Sigmoid colon (tissue), 7 donors: ENCODE data around the gene KDM4F. TPM values are rescaled to one million over a fixed set of nuclear protein-coding genes. Genes with fewer than 3 reads are reported as not detected.
"Not testable (repeated sequence)": the region's sequence is repeated elsewhere in the genome, so short reads cannot be mapped to it uniquely, and the experiment has no call there.

Source experiments
- DNase-seq: peaks from one replicate; pipeline ENCODE4 v3.0.0-alpha.2; 2019
- H3K27ac ChIP-seq, 4 donors: fragments of 200-600 bp; sonication (generic); one replicate each; pipeline ENCODE4 v1.5.1; 2016 to 2019; ENCODE audit warnings: mild to moderate bottlenecking in 1 of 4
- H3K27me3 ChIP-seq, 3 donors: fragments of 200-600 bp; sonication (generic); one replicate each; pipeline ENCODE4 v1.5.1; 2019; ENCODE audit warnings: mild to moderate bottlenecking in 1 of 3
- H3K36me3 ChIP-seq, 4 donors: fragments of 200-600 bp; sonication (generic); one replicate each; pipeline ENCODE4 v1.5.1; 2016 to 2019
- H3K4me1 ChIP-seq, 4 donors: fragments of 200-600 bp; sonication (generic); one replicate each; pipeline ENCODE4 v1.5.1; 2017 to 2019
- H3K4me3 ChIP-seq, 4 donors: fragments of 200-600 bp; sonication (generic); one replicate each; pipeline ENCODE4 v1.5.1; 2017 to 2019; ENCODE audit warnings: mild to moderate bottlenecking in 2 of 4, moderate library complexity in 1 of 4
- H3K9me3 ChIP-seq, 4 donors: fragments of 200-600 bp in 3 of 4; sonication (generic) in 3 of 4; one replicate each; pipeline versions ENCODE4 v1.5.1 to v1.6.1; 2013 to 2019
- EP300 ChIP-seq, 4 donors: sonication (generic); formaldehyde crosslinking; IDR thresholded peaks; one replicate each; pipeline ENCODE4 v1.6.1; 2017; ENCODE audit warnings: antibody characterized with exemption in 4 of 4
- POLR2A ChIP-seq, 2 donors: fragments of 450-650 bp; IDR thresholded peaks; one replicate each; pipeline ENCODE4 v1.6.1; 2016; ENCODE audit warnings: antibody characterized with exemption in 2 of 2, mild to moderate bottlenecking in 2 of 2, moderate library complexity in 2 of 2
- POLR2AphosphoS5 ChIP-seq, 4 donors: sonication (generic); formaldehyde crosslinking; IDR thresholded peaks; one replicate each; pipeline ENCODE4 v1.6.1; 2017; ENCODE audit warnings: antibody characterized with exemption in 4 of 4
- WGBS, 2 donors: extraction: QIAGEN DNeasy Blood & Tissue Kit; methylation state at CpG; one replicate each; pipeline ENCODE4 v1.1.7; 2013; 5-methylcytosine and 5-hydroxymethylcytosine counted together
- intact Hi-C: fragments of 100-400 bp; cut with DNase I; formaldehyde crosslinking; loops from one replicate; pipeline ENCODE4 v1.15.1; 2023
- polyA plus RNA-seq, 3 donors: library from polyadenylated mRNA; stranded (reverse); fragments of 200-250 nt; gene quantifications; one replicate each; pipeline ENCODE4 v1.2.3, GENCODE V29; 2013
- total RNA-seq, 4 donors: library from RNA; depleted of rRNA; stranded (reverse); fragments of >200 nt; gene quantifications; one replicate each; pipeline ENCODE4 v1.1.0, GENCODE V29; 2016
- TF ChIP-seq, protein P1 (sequence below), 4 experiments: fragments of 450-650 bp in 3 of 4; fragments of 200-600 bp in 1 of 4; IDR thresholded peaks; one replicate each; pipeline ENCODE4 v1.5.1; 2016 to 2019; ENCODE audit warnings: antibody characterized with exemption in 4 of 4, mild to moderate bottlenecking in 3 of 4, moderate library complexity in 2 of 4
- donor health status: healthy with polysubstance abuse.
- donor health status: Bipolar disorder and iron deficiency.
- donor health status: healthy.

The KDM4F gene
- total RNA-seq (not detected), polyA plus RNA-seq (not detected)

DNA sequence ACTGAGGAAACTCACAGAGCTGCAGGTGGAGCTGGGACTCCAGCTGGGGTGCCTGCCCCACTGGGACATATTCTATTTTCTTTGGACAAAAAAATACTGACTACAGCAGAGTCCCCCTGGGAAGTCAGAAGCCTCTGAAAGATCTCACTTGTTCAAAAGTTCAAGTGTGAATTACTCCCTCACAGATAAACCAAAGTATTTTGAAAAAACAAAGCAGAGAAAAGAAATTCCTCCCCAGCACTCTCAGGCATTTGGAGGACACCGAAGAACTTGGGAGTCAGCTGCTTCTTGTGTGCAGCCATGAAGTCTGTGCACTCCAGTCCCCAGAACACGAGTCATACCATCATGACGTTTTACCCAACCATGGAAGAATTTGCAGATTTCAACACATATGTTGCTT is at the start of gene KDM4F:
KDM4F (plus strand) TSS at position 301 of the 400 bp plus-strand sequence.
- not testable (repeated sequence) for H3K4me3 ChIP-seq, DNase-seq

DNA sequence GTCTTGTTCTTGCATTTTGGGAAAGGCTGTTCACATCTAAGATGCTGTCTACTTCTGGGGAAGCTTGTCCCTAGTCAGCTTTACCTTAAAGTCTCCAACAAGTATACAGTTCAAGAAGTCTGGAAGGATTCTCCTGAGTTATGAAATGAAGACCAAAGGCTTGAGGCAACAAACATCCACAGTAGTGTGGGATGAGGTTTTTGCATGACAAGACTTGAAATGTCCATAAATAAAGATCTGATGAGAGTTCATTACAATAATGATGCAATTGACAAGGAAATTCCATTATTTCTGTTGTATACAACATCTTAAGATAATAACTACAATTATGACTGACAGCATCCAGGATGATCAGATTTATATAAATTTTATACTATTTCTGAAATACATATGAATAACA is 45.5 kb upstream of the KDM4F start:
- Histone ChIP-seq H3K4me1 (no peaks in the 10 kb centered on the region), H3K4me3 (no peak overlapping the region), H3K9me3 (peaks cover 0 to 2% (median 0%) of the 10 kb centered on the region in 4 donors), H3K27me3 (no peaks in the 10 kb centered on the region), H3K27ac (no peak overlapping the region), H3K36me3 (no peaks in the 10 kb centered on the region)
- TF ChIP-seq POLR2AphosphoS5 (IDR thresholded peaks at IDR 0.05) (no peak), EP300 (IDR thresholded peaks at IDR 0.05) (no peak), POLR2A (IDR thresholded peaks at IDR 0.05) (no peak)
- TF ChIP-seq, protein P1, sequence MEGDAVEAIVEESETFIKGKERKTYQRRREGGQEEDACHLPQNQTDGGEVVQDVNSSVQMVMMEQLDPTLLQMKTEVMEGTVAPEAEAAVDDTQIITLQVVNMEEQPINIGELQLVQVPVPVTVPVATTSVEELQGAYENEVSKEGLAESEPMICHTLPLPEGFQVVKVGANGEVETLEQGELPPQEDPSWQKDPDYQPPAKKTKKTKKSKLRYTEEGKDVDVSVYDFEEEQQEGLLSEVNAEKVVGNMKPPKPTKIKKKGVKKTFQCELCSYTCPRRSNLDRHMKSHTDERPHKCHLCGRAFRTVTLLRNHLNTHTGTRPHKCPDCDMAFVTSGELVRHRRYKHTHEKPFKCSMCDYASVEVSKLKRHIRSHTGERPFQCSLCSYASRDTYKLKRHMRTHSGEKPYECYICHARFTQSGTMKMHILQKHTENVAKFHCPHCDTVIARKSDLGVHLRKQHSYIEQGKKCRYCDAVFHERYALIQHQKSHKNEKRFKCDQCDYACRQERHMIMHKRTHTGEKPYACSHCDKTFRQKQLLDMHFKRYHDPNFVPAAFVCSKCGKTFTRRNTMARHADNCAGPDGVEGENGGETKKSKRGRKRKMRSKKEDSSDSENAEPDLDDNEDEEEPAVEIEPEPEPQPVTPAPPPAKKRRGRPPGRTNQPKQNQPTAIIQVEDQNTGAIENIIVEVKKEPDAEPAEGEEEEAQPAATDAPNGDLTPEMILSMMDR (IDR thresholded peaks at IDR 0.05), result no peak
- DNase-seq, result no peak
- intact Hi-C loops, result no loop called here

More for the DNA sequence above, at the start of gene KDM4F:
- H3K4me1 ChIP-seq, H3K27me3 ChIP-seq, intact Hi-C loops, H3K36me3 ChIP-seq, H3K27ac ChIP-seq, H3K9me3 ChIP-seq: not testable (repeated sequence)
- WGBS, 2 donors, result 52 to 77% methylated on average over 3 of the region's 3 CpGs

DNA sequence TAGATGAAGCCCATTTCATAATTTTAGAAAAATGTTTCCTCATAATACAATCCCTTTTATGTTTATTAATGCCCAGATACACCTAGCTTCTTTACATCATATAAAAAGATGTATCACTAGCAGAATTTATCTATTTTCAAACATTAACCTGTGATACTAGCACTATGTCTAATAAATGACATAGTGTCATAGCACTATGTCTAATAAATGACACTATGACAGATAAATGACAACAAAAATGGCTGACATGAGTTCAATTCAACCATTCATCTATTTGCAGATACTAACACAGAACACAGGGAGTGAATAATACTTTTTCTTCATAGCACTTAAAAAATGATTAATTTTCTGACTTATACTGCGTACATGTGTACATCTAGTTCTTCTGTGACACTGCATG is 43.6 kb upstream of the KDM4F start:
- no peak overlapping the region for H3K4me3 ChIP-seq
- DNase-seq, result no peak
- intact Hi-C loops, result no loop called here
- H3K4me1 ChIP-seq, result no peaks in the 10 kb centered on the region
- H3K9me3 ChIP-seq, result peaks cover 0 to 2% (median 0%) of the 10 kb centered on the region in 4 donors
- no peaks in the 10 kb centered on the region for H3K27me3 ChIP-seq
- no peaks in the 10 kb centered on the region for H3K36me3 ChIP-seq
- H3K27ac ChIP-seq, result no peak overlapping the region
- TF ChIP-seq, protein P1 (IDR thresholded peaks at IDR 0.05), result no peak
- TF ChIP-seq EP300 (IDR thresholded peaks at IDR 0.05) (no peak), POLR2A (IDR thresholded peaks at IDR 0.05) (no peak), POLR2AphosphoS5 (IDR thresholded peaks at IDR 0.05) (no peak)
- 88 to 92% methylated on average over 1 of the region's 1 CpG for WGBS, 2 donors

DNA sequence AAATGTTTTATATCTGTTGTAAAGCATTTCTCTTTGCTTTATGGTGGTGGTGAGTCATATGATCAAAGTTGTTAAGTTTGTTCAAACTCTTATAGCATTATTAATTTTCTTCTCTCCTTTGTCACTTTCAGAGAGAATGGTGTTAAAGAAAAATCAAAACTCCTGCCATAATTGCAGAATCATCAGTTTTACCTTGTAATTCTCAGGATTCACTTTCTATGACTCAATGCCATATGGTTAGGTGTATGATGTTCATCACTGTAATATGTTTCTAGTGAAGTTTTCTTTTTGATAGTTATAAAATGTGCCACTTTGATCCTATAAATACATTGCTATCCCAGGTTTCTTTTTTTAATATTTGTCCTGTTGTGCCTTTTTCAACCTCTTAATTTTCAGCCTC is 37.8 kb upstream of the KDM4F start:
- H3K4me1 ChIP-seq, result no peaks in the 10 kb centered on the region
- DNase-seq, result no peak
- intact Hi-C loops, result no loop called here
- H3K27me3 ChIP-seq, result no peaks in the 10 kb centered on the region
- no peak for TF ChIP-seq POLR2A (IDR thresholded peaks at IDR 0.05)
- no peak for TF ChIP-seq POLR2AphosphoS5 (IDR thresholded peaks at IDR 0.05)
- TF ChIP-seq EP300 (IDR thresholded peaks at IDR 0.05), result no peak
- TF ChIP-seq, protein P1 (IDR thresholded peaks at IDR 0.05), result no peak
- H3K4me3 ChIP-seq, result no peak overlapping the region
- no peak overlapping the region for H3K27ac ChIP-seq
- H3K36me3 ChIP-seq, result no peaks in the 10 kb centered on the region
- peaks cover 0 to 2% (median 0%) of the 10 kb centered on the region in 4 donors for H3K9me3 ChIP-seq

DNA sequence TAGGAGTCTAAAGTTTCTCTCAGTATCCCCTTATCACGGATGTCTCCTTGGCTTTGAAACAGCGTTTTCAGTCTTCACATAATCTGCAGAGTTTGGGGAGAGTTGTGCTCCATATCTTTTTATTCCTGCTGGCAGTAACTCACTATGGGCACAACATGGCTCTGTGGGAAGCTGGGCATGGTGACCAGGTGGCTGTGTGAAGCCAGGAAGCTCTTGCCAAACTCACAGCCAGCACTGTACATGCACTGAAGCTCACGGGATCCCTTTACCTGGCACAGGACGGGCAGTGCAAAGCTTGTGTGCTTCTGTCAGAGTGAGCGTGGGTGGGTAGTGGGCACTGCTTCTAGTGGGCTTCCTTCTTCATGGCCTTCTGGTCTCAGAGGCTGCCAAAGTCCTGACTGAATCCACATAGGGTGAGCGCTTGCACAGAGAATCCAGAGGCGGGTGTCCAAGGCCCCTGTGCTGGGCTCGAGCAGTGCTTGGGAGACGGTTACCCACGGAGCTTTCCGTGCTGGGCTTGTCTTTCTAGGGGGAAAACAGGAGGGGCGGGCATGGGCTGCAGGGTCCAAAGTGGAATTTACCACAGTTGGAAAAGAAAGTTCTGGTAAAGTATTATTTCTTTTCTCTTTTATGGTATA is 34.9 kb upstream of the KDM4F start:
- intact Hi-C loops, result no loop called here
- H3K27me3 ChIP-seq, result no peaks in the 10 kb centered on the region

More for the DNA sequence above, 34.9 kb upstream of the KDM4F start:
- H3K27ac ChIP-seq, result no peak overlapping the region
- no peaks in the 10 kb centered on the region for H3K4me1 ChIP-seq
- no peaks in the 10 kb centered on the region for H3K9me3 ChIP-seq
- H3K4me3 ChIP-seq, result no peak overlapping the region
- no peaks in the 10 kb centered on the region for H3K36me3 ChIP-seq
- WGBS, 2 donors, result 92 to 94% methylated on average over 12 of the region's 12 CpGs
- TF ChIP-seq POLR2A (IDR thresholded peaks at IDR 0.05) (no peak), EP300 (IDR thresholded peaks at IDR 0.05) (no peak), POLR2AphosphoS5 (IDR thresholded peaks at IDR 0.05) (no peak)
- TF ChIP-seq, protein P1 (IDR thresholded peaks at IDR 0.05), result no peak
- DNase-seq, result no peak
